Measurements from ENCODE around the gene TM9SF3. TPM values are rescaled to one million over a fixed set of nuclear protein-coding genes. Genes with fewer than 3 reads are reported as not detected.

TM9SF3 gene
- total RNA-seq, 4 donors from 2014 or later = 75.5 to 99.9 (median 86.8) TPM

DNA sequence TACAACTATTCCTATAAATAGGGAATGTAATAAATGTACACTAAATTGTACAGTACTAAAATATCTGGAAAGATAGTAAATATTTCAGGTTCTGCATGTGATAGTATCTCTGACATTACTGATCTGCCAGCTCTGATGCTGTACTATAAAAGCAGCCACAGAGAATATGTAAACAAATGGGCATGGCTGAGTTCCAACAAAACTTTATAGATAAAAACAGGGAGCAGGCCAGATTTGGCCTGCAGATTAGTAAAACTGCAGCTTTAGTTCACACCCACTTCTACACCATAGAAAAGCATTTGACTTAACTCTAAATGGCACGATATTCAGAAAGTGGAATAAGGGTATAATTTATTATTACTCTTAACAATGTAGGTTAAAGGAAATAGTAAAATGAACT, 54.3 kb downstream of the TM9SF3 start:
- DNase-seq (ENCODE audit: low spot score) = no peak
- TF ChIP-seq, protein P1, sequence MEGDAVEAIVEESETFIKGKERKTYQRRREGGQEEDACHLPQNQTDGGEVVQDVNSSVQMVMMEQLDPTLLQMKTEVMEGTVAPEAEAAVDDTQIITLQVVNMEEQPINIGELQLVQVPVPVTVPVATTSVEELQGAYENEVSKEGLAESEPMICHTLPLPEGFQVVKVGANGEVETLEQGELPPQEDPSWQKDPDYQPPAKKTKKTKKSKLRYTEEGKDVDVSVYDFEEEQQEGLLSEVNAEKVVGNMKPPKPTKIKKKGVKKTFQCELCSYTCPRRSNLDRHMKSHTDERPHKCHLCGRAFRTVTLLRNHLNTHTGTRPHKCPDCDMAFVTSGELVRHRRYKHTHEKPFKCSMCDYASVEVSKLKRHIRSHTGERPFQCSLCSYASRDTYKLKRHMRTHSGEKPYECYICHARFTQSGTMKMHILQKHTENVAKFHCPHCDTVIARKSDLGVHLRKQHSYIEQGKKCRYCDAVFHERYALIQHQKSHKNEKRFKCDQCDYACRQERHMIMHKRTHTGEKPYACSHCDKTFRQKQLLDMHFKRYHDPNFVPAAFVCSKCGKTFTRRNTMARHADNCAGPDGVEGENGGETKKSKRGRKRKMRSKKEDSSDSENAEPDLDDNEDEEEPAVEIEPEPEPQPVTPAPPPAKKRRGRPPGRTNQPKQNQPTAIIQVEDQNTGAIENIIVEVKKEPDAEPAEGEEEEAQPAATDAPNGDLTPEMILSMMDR (IDR thresholded peaks at IDR 0.05) = no peak
- ATAC-seq (ENCODE audit: low FRiP score) = no peak

DNA sequence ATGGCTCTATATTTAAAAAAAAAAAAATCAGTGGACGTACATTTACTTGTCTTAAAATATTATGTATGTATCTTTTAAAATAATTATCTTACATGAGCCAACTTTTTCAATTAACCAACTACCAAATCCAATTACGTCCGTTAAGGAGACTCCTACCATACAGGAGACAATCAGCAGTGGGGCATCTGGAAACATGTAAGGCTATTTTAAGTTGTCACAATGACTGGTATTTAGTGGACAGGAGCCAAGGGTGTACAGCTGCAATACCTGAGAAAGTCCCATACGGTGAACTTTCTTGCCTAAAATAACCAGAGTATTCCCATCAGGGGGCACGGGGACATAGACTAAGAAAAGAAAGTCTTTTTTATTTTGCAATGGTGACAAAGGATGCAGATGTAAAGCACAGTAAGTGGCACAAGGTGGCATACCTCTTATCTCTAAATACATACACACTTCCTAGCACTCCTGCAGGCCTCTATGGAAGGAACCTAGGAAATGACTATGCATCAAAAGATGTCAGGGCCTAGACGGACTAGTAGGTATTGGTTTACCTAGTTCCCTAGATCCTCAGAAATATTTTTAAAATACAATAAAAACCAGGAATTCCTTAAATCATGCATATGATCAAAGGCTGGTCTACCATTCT, 57.1 kb downstream of the TM9SF3 start:
- TF ChIP-seq, protein P1 (IDR thresholded peaks at IDR 0.05) = no peak
- DNase-seq (ENCODE audit: low spot score) (no peak), ATAC-seq (ENCODE audit: low FRiP score) (no peak)

DNA sequence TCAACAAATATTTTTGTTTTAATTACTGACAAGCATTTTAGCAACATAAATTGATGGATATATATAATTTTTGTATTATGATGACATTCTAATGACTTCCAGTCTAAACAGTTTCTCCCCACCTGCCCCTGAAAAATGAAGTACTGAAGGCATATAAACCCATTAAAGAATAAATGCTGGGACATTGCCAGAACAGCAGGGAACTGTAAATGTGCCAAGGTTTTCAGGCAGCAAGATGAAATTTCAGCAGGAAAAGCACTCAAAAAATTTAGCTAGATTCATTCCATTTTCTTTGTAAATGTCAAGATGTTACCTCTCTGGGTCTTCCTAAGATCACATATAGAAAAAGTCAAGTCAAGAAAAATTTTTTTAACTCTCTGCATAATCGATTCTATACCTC, 62.1 kb downstream of the TM9SF3 start:
- DNase-seq (ENCODE audit: low spot score) (no peak), ATAC-seq (ENCODE audit: low FRiP score) (no peak)
- TF ChIP-seq, protein P1 (IDR thresholded peaks at IDR 0.05) = no peak

DNA sequence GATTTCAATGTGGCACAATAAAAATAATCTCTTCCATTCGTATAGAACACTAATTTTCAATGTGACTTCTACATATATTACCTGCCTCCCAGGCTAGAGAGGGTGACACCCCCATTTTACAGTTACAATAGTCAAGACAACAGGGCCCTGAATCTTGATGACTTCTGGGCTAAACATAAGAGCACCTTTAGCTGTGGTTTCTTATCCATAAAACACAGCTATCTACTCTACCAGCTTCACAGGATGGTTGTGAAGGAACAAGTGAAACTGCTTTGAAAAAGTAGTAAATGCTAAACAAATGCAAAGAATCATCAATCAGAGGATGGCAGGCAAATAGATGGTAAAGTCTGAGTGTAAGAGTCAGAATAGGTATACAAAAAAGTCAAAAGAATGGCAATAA, 69.5 kb downstream of the TM9SF3 start:
- no peak for DNase-seq (ENCODE audit: low spot score)
- ATAC-seq (ENCODE audit: low FRiP score) = no peak
- TF ChIP-seq, protein P1 (IDR thresholded peaks at IDR 0.05) = no peak

DNA sequence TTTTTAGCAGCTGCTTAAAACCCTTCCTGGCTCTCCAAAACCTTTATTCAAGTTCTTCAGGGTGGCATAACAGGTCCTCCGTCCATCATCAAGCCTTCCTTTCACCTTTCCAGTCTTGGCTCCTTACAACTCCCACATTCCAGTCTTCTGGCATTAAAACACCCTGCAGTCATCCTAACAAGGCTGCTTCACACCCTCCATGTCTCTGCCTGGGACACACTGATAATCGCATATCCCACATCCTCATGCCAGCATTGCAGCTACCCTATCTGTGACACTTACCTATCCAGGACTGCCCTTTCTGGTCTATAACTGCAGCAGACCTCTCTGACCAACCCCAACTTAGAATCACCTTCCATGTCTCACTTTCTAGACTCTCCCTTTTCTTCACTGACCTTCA, 70.5 kb downstream of the TM9SF3 start:
- no peak for DNase-seq (ENCODE audit: low spot score)
- TF ChIP-seq, protein P1 (IDR thresholded peaks at IDR 0.05) = no peak
- no peak for ATAC-seq (ENCODE audit: low FRiP score)

DNA sequence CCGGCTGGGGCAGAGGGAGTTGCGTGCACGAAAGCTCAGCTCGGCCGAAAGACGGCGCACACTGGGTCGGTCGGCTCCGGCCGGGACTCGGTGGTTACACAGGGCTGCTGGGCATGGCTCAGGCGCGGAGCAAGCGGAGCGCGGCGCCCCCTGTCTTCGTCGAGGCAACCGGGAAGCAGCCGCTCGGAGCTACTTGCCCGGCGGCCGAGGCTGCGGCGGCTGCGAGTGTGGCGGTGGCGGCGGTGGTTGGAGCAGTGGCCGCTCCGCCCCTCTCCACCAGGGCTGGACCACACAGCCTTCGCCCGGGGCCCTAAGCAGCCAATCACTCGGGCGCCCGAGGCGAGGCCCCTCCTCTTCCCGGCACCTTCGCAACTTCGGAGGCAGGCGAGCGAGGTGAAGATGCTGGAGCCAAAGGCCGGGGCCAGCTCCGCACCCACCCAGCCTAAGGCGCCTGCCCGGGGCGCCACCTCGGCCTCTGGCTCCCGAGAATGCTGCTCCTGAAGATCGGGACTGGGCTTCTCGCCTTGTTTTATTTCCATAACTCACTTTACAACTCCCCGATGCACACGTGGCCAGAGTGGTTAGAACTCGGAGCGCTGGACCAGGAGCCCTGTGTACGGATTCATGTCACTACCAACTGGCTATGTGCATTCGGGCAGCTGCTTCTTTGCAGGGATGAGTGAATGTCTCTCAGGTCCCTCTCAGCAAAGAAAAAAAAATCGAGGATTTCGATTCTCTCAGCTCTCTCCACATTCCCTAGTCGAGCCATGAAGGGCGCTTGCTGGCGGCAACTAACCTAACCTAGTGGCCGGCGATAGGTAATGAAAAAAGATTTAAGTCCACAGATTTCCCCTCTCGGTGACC, 72.9 kb downstream of the TM9SF3 start, which contains the start of gene TLL2:
Gene TLL2, minus strand, starts transcription at position 229 of the 864 bp plus-strand sequence. CDS start 241 bp downstream, outside the sequence.
- ATAC-seq (ENCODE audit: low FRiP score) (peak; percentile 96), DNase-seq (ENCODE audit: low spot score) (peak; percentile 54)
- TF ChIP-seq, protein P1 (IDR thresholded peaks at IDR 0.05) = no peak
